ENCODE results near the gene MYO1H.

The MYO1H gene

GRCh38 chr12:109346920-109347319 lies 780 bp upstream of the MYO1H start:
- TF ChIP-seq YY1 (IDR thresholded peaks at IDR 0.05; ENCODE audit: low read depth) (no peak), RAD21 (IDR thresholded peaks at IDR 0.05; ENCODE audit: low read depth) (no peak), CREB1 (IDR thresholded peaks at IDR 0.05; ENCODE audit: low read depth) (no peak), EGR1 (IDR thresholded peaks at IDR 0.05) (no peak), TAF1 (IDR thresholded peaks at IDR 0.05; ENCODE audit: low read depth) (no peak), TEAD4 (IDR thresholded peaks at IDR 0.05) (no peak), NFIC (IDR thresholded peaks at IDR 0.05) (no peak), CEBPB (IDR thresholded peaks at IDR 0.05) (no peak), USF1 (IDR thresholded peaks at IDR 0.05) (no peak), FOXM1 (IDR thresholded peaks at IDR 0.05; ENCODE audit: borderline replicate concordance, low read depth) (no peak), EP300 (IDR thresholded peaks at IDR 0.05; ENCODE audit: borderline replicate concordance) (no peak), TCF12 (IDR thresholded peaks at IDR 0.05; ENCODE audit: low read depth) (no peak)
- TF ChIP-seq, protein P1, sequence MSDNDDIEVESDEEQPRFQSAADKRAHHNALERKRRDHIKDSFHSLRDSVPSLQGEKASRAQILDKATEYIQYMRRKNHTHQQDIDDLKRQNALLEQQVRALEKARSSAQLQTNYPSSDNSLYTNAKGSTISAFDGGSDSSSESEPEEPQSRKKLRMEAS (IDR thresholded peaks at IDR 0.05), result no peak

GRCh38 chr12:109352184-109352583 lies 4.5 kb downstream of the MYO1H start:
- TF ChIP-seq RAD21 (IDR thresholded peaks at IDR 0.05; ENCODE audit: low read depth) (no peak), REST (IDR thresholded peaks at IDR 0.05; ENCODE audit: low read depth) (no peak), FOXM1 (IDR thresholded peaks at IDR 0.05; ENCODE audit: borderline replicate concordance, low read depth) (no peak), EGR1 (IDR thresholded peaks at IDR 0.05) (no peak), TEAD4 (IDR thresholded peaks at IDR 0.05) (no peak), EP300 (IDR thresholded peaks at IDR 0.05; ENCODE audit: borderline replicate concordance) (no peak), YY1 (IDR thresholded peaks at IDR 0.05; ENCODE audit: low read depth) (no peak), NFIC (IDR thresholded peaks at IDR 0.05) (no peak), ZBTB7A (IDR thresholded peaks at IDR 0.05; ENCODE audit: low read depth) (no peak), CREB1 (IDR thresholded peaks at IDR 0.05; ENCODE audit: low read depth) (no peak), TAF1 (IDR thresholded peaks at IDR 0.05; ENCODE audit: low read depth) (no peak), USF1 (IDR thresholded peaks at IDR 0.05) (no peak), CEBPB (IDR thresholded peaks at IDR 0.05) (no peak), TCF12 (IDR thresholded peaks at IDR 0.05; ENCODE audit: low read depth) (no peak)
- TF ChIP-seq, protein P1 (IDR thresholded peaks at IDR 0.05), result no peak

DNA sequence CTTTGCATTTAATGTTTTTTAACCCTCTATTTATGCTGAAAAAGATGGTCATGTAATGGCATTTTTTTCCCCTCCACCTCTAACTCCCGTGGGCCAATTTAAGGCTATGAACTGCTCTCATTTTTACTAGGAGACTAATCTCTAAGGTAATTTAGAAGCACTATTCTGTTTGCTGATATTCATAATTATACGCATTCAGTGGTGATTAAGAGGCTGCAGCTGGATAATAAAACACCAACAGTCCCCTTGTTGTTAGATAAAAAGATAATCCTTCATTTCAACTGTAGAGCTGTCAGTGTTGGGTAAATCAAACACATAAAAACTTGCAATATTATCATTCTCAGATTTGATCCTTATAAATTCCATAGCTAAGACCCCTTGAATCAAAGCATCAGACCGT lies 8.9 kb downstream of the MYO1H start:
- TF ChIP-seq USF1 (IDR thresholded peaks at IDR 0.05), result no peak
- TF ChIP-seq TEAD4 (IDR thresholded peaks at IDR 0.05), result no peak
- no peak for TF ChIP-seq ZBTB7A (IDR thresholded peaks at IDR 0.05; ENCODE audit: low read depth)

- TF ChIP-seq FOXM1 (IDR thresholded peaks at IDR 0.05; ENCODE audit: borderline replicate concordance, low read depth) (no peak), EGR1 (IDR thresholded peaks at IDR 0.05) (no peak), CEBPB (IDR thresholded peaks at IDR 0.05) (no peak), USF1 (IDR thresholded peaks at IDR 0.05) (no peak), CREB1 (IDR thresholded peaks at IDR 0.05; ENCODE audit: low read depth) (no peak), TAF1 (IDR thresholded peaks at IDR 0.05; ENCODE audit: low read depth) (no peak), YY1 (IDR thresholded peaks at IDR 0.05; ENCODE audit: low read depth) (no peak), EP300 (IDR thresholded peaks at IDR 0.05; ENCODE audit: borderline replicate concordance) (no peak), RAD21 (IDR thresholded peaks at IDR 0.05; ENCODE audit: low read depth) (no peak)
Observed at GRCh38 chr12:109357032-109357431, 9.3 kb downstream of the MYO1H start.

GRCh38 chr12:109358154-109358869 lies 10.6 kb downstream of the MYO1H start:
- no peak for TF ChIP-seq TEAD4 (IDR thresholded peaks at IDR 0.05)
- no peak for TF ChIP-seq YY1 (IDR thresholded peaks at IDR 0.05; ENCODE audit: low read depth)
- TF ChIP-seq EGR1 (IDR thresholded peaks at IDR 0.05), result no peak
- TF ChIP-seq NFIC (IDR thresholded peaks at IDR 0.05), result no peak
- no peak for TF ChIP-seq REST (IDR thresholded peaks at IDR 0.05; ENCODE audit: low read depth)
- no peak for TF ChIP-seq TCF12 (IDR thresholded peaks at IDR 0.05; ENCODE audit: low read depth)
